GM18519 (cell line): ENCODE results near the gene AP1G2.

Experiments
- ATAC-seq: cut with Tn5 transposase; IDR thresholded peaks from one replicate; pipeline ENCODE4 v1.9.1; 2021; ENCODE audit warnings: mild to moderate bottlenecking, moderate library complexity; ENCODE audit not compliant: unreplicated experiment, low FRiP score

The AP1G2 gene

GRCh38 chr14:23571701-23572523, 4.3 kb upstream of the AP1G2 start:
- ATAC-seq, result no peak

GRCh38 chr14:23570806-23571483, 3.4 kb upstream of the AP1G2 start:
- no peak for ATAC-seq

GRCh38 chr14:23569443-23570151, 2.0 kb upstream of the AP1G2 start:
- no peak for ATAC-seq

- ATAC-seq, result no peak
Observed at GRCh38 chr14:23568600-23569331, 1.2 kb upstream of the AP1G2 start.

GRCh38 chr14:23568021-23568599, 519 bp upstream of the AP1G2 start:
- no peak for ATAC-seq

GRCh38 chr14:23566778-23567185, 809 bp downstream of the AP1G2 start:
- no peak for ATAC-seq

GRCh38 chr14:23566112-23566777, 1.3 kb downstream of the AP1G2 start:
- ATAC-seq, result no peak

GRCh38 chr14:23565626-23566025, 2.0 kb downstream of the AP1G2 start:
- no peak for ATAC-seq

GRCh38 chr14:23564876-23565275, 2.7 kb downstream of the AP1G2 start:
- ATAC-seq, result no peak

GRCh38 chr14:23564181-23564812, 3.3 kb downstream of the AP1G2 start:
- no peak for ATAC-seq

GRCh38 chr14:23563473-23564180, 4.0 kb downstream of the AP1G2 start:
- ATAC-seq, result no peak

- ATAC-seq, result no peak
Observed at GRCh38 chr14:23562822-23563472, 4.6 kb downstream of the AP1G2 start.

- ATAC-seq, result no peak
Observed at GRCh38 chr14:23561873-23562821, 5.4 kb downstream of the AP1G2 start.

- no peak for ATAC-seq
Observed at GRCh38 chr14:23561259-23561658, 6.3 kb downstream of the AP1G2 start.

- ATAC-seq, result no peak
Observed at GRCh38 chr14:23559926-23560520, 7.6 kb downstream of the AP1G2 start.

- ATAC-seq, result no peak
Observed at GRCh38 chr14:23559010-23559925, 8.3 kb downstream of the AP1G2 start.
